ENCODE data around the gene ANO7.

Gene ANO7

GRCh38 chr2:241188361-241189092 is at the start of gene ANO7:
TSS of gene ANO7 (plus strand) at chr2:241188677. CDS start at chr2:241190064, 1,387 bp downstream.
- TF ChIP-seq SNAI2 (CRISPR knock-in tag; IDR thresholded peaks at IDR 0.05): no peak
- TF ChIP-seq GLIS3 (CRISPR knock-in tag; IDR thresholded peaks at IDR 0.05): no peak
- TF ChIP-seq ARNTL (CRISPR knock-in tag; IDR thresholded peaks at IDR 0.05; ENCODE audit: borderline replicate concordance, low read depth): no peak
- no peak for TF ChIP-seq TSHZ2 (CRISPR knock-in tag; IDR thresholded peaks at IDR 0.05)
- no peak for TF ChIP-seq PPARA (CRISPR knock-in tag; IDR thresholded peaks at IDR 0.05; ENCODE audit: borderline replicate concordance)
- no peak for TF ChIP-seq OSR1 (CRISPR knock-in tag; IDR thresholded peaks at IDR 0.05)
- TF ChIP-seq CREB5 (CRISPR knock-in tag; IDR thresholded peaks at IDR 0.05; ENCODE audit: low read depth): no peak
- no peak for TF ChIP-seq RARB (CRISPR knock-in tag; IDR thresholded peaks at IDR 0.05)
- TF ChIP-seq PATZ1 (CRISPR knock-in tag; IDR thresholded peaks at IDR 0.05; ENCODE audit: borderline replicate concordance): no peak
- no peak for TF ChIP-seq POU6F1 (CRISPR knock-in tag; IDR thresholded peaks at IDR 0.05; ENCODE audit: borderline replicate concordance, low read depth)
- no peak for TF ChIP-seq ZFP3 (CRISPR knock-in tag; IDR thresholded peaks at IDR 0.05)
- no peak; the same call in 2 of the 3 replicates for ATAC-seq

GRCh38 chr2:241139531-241140444 is 48.7 kb upstream of the ANO7 start:
- no peak for ATAC-seq
- TF ChIP-seq PATZ1 (CRISPR knock-in tag; IDR thresholded peaks at IDR 0.05; ENCODE audit: borderline replicate concordance) (no peak), BACH2 (CRISPR knock-in tag; IDR thresholded peaks at IDR 0.05; ENCODE audit: borderline replicate concordance) (no peak), ZNF70 (CRISPR knock-in tag; IDR thresholded peaks at IDR 0.05) (no peak), ZFP3 (CRISPR knock-in tag; IDR thresholded peaks at IDR 0.05) (no peak), RARB (CRISPR knock-in tag; IDR thresholded peaks at IDR 0.05) (no peak), GLIS3 (CRISPR knock-in tag; IDR thresholded peaks at IDR 0.05) (no peak), ZFP30 (CRISPR knock-in tag; IDR thresholded peaks at IDR 0.05) (no peak)

GRCh38 chr2:241140445-241140840 is 48.0 kb upstream of the ANO7 start:
- ATAC-seq: no peak
- TF ChIP-seq TOX (CRISPR knock-in tag; IDR thresholded peaks at IDR 0.05; ENCODE audit: borderline replicate concordance) (no peak), ZNF8 (CRISPR knock-in tag; IDR thresholded peaks at IDR 0.05) (no peak), OSR1 (CRISPR knock-in tag; IDR thresholded peaks at IDR 0.05) (no peak), PATZ1 (CRISPR knock-in tag; IDR thresholded peaks at IDR 0.05; ENCODE audit: borderline replicate concordance) (no peak), BACH2 (CRISPR knock-in tag; IDR thresholded peaks at IDR 0.05; ENCODE audit: borderline replicate concordance) (no peak), ZNF565 (CRISPR knock-in tag; conservative IDR thresholded peaks at IDR 0.05; ENCODE audit: low read depth) (no peak), PPARA (CRISPR knock-in tag; IDR thresholded peaks at IDR 0.05; ENCODE audit: borderline replicate concordance) (no peak), CSRNP3 (CRISPR knock-in tag; IDR thresholded peaks at IDR 0.05) (no peak), ZC3H10 (CRISPR knock-in tag; IDR thresholded peaks at IDR 0.05) (no peak), ISL1 (CRISPR knock-in tag; IDR thresholded peaks at IDR 0.05) (no peak), CREB5 (CRISPR knock-in tag; IDR thresholded peaks at IDR 0.05; ENCODE audit: low read depth) (no peak), RARB (CRISPR knock-in tag; IDR thresholded peaks at IDR 0.05) (no peak), ZFP3 (CRISPR knock-in tag; IDR thresholded peaks at IDR 0.05) (no peak)

Data from SK-N-SH treated with all-trans-retinoic acid at 6 μM for 48 hours (cell line).